ENCODE data around the gene USP31.
"Not testable (repeated sequence)": the region's sequence is repeated elsewhere in the genome, so short reads cannot be mapped to it uniquely, and the experiment has no call there.

Gene USP31

DNA sequence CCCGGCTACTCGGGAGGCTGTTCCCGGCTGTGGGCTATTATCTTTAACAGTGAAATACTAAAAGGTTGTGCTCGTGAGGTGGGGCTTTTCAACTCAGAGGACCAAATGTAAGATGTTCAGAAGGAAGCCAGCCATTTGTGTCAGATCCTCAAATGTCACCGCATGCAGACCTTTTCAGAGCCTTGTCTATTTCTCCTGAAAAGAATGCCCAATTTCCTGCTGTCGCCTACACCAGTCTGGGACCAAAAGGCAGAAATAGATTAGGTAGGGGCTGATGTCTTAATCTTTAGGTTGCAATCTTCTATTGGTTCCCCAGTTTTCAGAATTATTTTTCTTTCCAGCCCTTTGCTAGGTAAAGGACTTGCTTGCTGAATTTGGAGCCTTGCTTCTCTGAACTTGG lies 8.9 kb upstream of the USP31 start:
- no peak for DNase-seq

DNA sequence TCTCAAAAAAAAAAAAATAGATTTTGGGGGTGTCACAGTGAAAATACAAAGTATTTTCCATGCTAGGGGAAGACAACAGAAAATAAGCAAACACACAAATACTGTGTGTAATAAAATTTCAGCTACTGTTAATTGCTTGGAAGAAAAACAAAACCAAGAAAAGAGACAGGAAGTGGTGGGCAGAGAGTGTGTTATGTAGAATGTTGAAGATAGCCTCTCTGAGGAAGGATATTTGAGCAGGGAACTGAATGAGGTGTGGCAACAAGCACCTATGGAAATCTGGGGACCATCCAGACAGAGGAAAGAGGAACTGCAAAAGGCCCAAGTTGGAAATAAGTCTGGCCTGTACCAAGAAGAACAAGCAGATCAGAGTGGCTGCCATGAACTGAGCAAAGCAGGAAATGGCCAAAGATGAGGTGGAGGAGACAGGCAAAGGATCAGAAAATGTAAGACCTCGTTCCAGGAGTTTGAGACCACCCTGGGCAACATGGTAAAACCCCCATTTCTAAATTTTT lies 7.8 kb upstream of the USP31 start:
- no peak for DNase-seq

DNA sequence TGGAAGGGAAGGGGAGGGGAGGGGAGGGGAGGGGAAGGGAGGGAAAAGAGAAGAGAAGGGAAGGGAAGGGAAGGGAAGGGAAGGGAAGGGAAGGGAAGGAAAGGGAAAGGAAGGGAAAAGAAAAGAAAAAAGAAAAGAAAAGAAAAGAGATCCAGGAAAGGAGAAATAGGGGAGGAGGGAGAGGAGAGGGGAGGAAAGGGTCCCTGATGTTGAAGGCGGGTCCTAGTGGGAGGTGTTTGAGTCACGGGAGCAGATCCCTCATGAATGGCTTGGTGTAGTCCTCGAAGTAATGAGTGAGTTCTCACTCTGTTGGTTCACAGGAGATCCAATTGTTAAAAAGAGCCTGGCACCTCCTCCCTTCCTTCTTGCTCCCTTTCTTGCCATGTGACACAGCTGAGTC lies 6.9 kb upstream of the USP31 start:
- DNase-seq = no peak

DNA sequence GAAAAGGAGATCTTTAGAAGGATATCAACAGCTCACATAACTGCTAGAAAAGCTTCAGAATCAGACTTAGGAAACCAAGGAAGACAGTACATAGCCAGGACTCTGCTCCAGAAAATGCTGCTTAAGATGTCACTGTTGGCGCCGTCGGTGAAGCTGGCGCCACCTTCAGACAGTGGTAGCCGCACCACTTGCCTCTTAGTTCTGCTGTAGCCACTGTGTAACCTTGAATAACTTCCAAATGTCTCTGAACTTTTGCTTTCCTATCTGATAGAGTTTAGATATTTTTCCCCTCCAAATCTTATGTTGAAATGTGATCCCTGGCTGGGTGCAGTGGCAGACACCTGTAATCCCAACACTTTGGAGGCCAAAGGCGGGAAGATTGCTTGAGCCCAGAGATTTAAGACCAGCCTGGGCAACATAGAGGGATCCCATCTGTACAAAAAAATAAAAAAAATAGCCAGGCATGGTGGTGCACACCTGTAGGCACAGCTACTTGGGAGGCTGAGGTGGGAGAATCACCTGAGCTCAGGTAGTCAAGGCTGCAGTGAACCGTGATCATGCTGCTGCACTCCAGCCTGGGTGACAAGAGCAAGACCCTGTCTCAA lies 6.3 kb upstream of the USP31 start:
- DNase-seq = no peak

DNA sequence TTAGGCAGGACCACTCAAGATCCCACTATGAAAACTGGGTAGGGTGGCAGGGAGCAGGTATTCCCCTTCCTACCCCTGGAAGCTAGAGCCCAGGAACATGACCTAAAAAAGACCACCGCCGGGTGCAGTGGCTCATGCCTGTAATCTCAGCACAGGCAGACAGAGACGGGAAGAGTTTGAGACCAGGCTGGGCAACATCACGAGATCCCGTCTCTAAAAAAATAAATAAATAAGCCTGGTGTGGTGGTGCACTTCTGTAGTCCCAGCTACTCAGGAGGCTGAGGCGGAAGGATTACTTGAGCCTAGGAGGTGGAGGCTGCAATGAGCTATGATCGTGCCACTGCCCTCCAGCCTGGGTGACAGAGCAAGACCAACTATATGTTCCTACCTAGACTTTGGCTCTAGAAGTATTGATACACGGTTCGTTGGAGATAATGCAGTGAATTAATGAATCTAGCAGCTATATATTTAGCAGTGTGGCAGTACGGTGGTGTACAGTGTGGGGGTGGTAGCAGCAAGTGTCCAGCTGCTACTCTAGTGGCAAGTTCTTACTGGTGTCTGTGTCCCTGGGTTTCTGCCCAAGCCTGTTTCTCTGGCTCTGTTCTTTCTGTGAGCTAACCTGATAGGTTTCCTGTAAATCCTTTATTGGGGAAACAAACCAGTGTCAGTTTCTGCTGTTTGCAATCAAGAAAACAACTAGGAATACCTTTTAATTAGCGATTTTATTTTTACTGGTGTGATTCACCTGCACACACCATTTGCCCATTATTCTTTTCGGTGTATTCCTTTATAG lies 3.3 kb upstream of the USP31 start:
- no peak for DNase-seq

DNA sequence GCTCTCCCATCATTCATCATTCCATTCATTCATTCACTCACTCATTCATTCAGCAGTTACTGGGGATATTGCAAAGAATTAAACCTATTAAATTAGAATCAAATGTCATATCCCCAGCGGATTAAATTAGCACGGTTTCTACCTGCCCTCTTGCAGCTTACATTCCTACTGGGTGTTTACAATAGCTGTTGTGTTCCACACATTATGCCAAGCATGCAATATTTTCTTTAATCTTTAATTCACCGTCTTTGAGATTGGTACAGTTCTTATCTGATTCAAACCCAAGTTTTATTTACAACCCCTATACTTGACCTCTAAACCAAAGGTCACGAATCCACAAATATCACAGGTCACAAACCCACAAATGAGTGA lies 727 bp upstream of the USP31 start:
- DNase-seq = no peak

DNA sequence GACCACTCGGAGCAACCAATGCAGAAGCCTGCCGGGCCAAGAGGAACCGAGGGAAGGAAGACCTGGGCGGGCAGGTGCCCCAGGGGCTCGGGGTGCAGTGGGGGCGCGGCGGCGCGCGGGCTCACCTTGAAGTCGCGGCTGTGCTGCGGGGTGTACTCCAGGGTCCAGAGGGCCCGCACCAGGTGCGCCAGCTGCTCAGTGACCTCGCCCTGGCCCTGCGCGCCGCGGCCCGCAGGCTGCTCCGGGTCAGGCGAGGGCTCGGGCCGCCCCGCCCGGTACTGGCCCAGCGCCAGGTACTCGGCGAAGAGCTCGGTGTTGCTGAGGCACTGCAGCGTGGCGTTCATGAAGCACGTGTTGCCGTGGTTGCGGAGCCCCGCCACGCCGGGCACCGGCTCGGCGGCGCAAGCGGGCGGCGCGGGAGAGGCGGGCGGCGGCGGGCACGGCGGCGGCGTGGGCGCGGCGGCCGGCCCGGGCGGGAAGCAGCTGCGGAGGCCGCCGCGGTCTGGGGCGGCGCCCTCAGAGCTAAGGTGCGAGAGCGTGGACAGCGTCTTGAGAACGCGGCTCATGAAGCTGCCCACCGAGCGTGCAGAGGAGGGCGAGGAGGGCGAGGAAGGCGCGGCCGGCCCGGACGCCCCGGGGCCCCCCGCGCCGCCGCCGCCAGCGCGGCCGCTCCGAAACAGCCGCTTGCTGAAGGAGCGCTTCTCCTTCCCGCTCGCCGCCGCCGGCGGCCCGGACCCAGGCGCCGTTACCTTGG lies 562 bp downstream of the USP31 start:
- DNase-seq = peak; percentile 40

DNA sequence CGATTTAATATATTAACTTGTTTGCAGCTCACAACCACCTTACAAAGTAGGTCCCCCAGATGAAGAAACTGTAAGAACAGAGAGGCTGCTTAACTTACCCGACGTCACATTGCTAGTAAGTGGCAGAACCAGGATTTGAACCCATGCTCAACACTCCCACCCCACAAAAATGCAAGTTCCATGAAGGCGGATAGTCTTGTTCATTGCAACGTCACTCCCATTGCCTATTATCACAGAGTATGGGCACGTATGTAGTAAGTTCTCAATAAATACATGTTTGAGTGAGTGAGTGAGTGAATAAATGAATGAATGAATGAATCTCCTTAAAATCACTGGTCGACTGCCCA lies 1.1 kb downstream of the USP31 start:
- no peak for DNase-seq

DNA sequence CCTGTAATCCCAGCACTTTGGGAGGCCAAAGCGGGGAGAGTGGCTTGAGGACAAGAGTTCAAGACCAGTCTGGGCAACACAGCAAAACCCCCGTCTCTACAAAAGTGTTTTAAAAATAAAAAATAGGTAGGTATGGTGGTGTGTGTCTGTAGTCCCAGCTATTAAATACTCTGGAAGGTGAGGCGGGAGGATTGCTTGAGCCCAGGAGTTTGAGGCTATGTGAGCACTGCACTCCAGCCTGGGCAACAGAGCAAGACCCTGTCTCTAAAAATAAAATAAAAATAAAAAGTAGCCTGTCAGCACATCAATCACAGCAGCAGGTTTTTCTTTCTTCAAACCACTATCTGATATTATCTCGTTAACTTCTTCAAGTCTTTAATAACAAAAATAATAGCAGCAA lies 1.6 kb downstream of the USP31 start:
- DNase-seq = no peak

DNA sequence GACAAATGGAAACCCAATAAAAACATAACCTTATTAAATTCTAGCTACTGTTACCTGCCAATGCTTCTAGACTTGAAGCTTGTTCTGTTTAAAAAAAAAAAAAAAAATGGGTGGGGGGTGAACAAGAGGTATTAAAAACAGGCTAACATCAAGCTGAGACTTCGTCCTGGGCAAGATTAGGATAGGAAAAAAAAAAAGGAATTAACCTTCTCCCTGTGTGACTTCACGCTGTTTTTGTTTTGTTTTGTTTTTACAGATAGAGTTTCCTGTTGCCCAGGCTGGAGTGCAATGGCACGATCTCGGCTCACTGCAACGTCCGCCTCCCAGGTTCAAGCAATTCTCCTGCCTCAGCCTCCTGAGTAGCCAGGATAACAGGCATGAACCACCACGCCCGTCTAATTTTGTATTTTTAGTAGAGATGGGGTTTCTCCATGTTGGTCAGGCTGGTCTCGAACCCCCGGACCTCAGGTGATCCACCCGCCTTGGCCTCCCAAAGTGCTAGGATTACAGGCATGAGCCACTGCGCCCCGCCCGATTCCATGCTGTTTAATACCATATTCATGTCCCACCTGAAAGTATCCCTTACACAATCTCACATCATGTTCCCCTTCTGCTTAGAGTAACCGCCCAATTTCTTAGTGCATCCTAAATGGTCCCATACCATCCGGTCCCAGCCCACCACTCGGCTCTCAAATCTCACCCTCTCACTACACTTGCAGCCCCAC lies 2.2 kb downstream of the USP31 start:
- no peak for DNase-seq

DNA sequence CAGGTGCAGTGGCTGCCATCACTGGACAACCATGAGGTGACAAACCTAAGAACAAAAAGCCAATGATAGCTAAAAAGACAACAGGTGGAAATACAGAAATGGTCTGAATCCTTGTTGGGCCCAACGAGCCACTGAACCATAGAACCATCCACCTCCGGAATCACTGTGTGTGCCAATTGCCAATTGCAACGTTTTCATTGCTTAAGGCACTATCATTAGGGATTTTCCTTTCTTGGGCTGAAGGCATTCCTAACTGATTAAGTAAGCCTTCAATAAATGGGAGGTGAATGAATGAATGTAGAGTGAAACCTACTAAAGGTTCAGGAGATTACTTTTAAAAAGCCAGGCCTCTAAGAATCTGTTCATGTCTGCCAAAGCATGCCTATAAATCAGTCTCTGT lies 3.6 kb downstream of the USP31 start:
- DNase-seq = peak; percentile 89

DNA sequence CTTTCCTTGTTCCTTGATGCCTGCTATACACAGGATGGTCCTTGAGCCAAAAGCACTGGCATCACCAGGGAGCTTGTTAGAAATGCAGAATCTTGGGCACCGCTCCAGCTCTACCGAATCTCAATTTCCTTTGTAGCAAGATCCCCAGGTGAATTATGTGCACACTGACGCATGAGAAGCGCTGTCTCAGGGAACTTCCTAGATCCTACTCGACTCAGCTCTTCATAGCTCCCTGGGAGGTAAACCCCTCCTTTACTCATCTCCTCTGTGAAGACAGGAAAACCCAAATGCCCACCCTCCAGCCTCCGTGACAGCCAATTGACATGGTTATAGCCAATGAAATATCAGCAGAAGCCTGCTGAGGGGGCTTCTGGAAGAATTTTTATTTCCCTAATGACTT lies 4.1 kb downstream of the USP31 start:
- peak; percentile 46 for DNase-seq

DNA sequence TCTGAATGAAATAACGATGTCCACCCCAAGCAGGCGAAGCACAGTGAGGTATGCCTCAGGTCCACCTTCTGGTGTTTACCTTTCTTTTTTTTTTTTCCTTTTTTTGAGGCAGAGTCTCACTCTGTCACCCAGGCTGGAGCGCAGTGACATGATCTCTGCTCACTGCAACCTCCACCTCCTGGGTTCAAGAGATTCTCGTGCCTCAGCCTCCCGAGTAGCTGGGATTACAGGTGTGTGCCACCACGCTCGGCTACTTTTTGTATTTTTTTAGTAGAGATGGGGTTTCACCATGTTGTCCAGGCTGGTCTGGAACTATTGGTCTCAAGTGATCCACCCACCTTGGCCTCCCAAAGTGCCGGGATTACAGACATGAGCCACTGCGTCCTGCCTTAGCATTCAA lies 4.9 kb downstream of the USP31 start:
- not testable (repeated sequence) for DNase-seq

DNA sequence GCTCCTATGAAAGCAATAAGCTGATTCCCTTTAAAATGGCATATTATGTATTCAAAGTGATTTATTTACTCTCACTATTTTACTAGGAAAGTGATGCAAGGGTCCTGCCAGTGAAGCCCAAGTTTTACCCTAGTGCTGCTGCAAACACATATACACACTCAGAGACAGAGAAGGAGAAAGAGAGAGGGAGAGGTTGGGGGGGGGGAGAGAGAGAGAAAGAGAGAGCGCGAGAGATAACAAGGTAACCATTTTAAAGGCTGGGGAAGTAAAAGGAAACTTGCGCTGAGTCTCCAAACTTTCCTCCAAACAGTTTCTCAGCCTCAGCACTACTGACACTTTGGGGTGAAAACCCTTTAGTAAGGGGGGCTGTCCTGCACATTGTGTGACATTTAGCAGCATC lies 5.9 kb downstream of the USP31 start:
- no peak for DNase-seq

DNA sequence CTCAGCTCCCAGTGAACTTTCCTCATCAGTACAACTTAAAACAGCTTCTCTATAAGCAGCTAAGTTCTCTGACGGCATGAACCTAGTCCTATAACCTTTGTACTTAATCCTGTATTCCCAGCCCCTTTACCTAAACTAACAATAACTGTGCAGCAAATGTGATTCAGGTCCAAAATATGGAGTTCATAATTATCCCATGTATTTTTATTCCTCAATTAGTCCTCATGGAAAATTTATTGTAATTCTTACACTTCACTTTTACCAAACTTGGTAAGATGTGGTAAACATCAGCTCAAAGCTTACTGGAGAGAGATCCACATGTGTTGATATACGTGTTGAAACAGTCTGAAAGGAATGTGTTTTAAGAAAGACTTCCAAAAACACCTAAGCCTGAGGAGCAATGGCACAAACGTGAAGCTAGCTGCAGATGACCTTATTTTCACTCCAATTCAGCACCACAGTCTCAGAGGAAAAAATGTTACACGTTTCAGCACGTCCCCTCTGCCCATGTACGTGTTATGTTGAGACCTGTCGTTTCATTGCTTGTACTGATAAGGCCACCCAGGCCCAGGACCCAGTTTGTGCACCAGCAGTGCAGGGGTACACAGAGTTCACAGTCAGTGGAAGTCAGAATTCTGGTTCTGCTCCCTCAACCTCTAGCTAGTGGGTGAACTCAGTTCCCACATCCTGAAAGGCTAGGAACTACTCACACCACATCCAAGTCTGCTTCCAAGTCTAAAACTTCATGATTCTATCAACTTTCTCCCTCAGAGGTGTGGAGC lies 7.1 kb downstream of the USP31 start:
- no peak for DNase-seq

DNA sequence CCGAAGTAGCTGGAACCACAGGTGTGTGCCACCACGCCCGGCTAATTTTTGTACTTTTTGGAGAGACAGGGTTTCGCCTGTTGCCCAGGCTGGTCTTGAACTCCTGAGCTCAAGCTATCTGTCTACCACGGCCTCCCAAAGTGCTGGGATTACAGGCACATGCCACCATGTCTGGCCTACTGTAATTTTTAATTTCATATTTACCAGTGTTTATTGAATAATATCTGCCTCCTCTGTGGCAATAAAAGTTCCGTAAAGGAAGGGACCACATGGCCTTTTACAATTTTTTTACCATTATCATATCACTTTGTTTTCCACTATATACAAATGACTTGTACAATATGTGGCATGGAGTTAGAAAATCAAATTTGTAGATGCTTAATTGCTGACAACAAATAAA lies 7.8 kb downstream of the USP31 start:
- no peak for DNase-seq

DNA sequence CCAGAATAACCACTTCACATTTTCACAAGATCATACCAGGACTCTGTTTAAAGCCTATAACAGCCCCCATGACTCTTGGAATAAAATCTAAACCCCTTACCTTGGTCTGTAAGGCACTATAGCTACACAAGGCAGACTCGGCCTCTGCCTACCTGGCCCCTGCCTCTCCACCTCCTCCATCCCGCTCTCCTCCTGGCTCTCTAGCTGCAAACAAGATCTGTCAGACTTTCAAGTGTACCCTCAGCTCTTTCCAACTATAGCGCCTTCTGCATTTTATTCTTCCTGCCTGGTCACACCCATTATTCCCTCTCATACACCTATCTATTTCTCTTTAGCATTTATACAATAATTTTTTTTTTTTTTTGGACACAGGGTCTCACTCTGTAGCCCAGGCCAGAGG lies 8.2 kb downstream of the USP31 start:
- no peak for DNase-seq

DNA sequence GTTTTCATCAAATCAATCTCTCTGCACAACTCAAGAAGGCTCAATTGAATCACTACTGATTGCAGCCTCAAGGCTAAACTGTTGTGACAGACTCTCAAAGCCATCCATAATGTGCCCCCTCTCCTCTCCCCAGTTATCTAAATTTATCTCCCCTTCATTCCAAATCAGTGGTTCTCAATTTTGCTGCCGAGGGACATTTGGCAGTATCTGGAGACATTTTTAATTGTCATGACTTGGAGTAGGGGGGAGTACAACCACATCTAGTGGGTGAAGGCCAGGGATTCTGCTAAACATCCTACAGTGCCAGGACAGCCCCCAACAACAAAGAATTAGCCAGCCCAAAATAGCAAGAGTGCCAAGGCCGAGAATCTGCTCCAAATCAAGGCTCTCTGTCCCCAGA lies 9.1 kb downstream of the USP31 start:
- DNase-seq = no peak

DNA sequence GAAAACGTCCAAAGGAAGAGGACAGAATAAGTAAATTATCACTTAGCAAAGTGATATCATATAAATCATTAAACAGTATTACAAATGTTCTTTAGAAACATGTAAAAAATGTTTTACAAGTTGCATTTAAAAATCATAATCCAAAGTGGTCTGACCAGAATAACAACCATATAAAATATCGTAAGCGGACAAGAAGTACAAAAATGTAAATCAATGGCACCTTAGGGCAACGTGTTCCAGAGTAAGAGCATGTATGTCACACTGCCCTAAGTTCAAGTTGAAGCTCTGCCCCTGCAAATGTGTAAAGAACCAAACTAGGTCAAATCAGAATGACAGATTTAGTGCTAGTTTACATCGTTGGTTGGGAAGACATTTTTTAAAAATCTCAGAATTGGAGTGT lies 11.4 kb downstream of the USP31 start:
- DNase-seq = no peak

DNA sequence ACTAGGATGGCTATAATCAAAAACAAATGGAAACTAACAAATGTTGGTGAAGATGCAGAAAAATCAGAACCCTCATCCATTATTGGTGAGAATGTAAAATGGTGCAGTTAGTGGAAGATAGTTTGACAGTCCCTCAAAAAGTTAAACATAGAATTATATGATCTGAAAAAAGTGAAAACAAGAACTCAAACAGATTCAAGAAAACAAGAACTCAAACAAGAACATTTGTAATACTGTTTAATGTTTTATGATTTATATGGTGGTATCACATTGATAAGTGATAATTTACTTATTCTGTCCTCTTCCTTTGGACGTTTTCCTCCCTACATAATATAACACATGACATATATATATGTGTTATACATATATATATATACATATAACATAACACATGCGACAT lies 12.0 kb downstream of the USP31 start:
- DNase-seq = no peak

DNA sequence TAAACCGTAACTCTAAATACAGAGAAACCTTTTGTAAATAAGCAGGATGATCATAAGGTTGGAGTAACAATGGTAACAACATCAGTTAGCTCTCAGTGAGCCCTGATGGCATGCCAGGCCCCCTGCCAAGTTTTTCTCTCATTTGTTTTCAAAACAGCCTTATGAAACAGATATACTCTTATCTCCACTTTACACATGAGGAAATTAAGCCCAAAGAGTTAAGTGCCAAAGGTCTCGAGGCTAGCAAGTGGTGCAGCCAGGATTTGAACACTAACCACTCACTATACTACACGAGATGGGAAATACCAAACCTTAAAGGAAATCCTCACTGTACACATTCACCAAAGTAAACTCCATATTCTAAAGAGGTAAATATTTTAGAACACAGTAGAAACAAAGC lies 15.0 kb downstream of the USP31 start:
- peak; percentile 54 for DNase-seq

DNA sequence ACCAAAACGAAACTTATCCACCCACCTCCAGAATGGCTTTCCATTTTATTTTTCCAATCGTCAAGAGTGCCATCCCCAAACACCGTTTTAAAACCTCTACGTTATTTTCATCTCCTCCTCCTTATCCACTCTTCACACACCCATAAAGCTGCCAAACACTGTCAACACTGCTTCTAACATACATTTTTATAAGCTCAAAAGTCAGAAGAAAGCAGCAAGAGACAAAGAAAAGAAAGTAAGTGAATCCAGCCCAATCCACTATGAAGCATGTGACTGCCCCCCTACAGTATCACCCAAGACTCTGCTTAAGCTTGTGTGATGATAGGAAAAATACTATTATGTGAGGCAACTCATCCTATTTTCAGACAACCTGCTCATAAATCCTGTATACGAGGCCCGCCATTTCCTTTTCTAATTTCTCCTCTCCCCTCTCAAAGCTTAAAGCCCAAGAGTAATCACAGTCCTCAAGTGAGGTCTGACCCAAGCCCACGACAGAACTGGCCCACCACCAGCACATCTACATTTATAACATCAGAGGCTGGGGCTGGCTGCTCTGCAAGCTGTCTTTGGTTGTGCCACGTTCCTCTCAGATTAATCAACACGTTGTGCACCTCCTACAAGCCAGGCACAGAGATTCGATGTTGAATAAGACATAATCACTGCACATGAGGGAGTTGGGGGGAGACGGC lies 16.3 kb downstream of the USP31 start:
- no peak for DNase-seq
